HFFc6 (cell line): Measurements from ENCODE around the gene LAMC3. TPM values are rescaled to one million over a fixed set of nuclear protein-coding genes. Genes with fewer than 3 reads are reported as not detected.

Experiments used
- DNase-seq: peaks from one replicate; pipeline ENCODE4 v3.0.0-alpha.2; 2018
- H3K27ac Mint-ChIP-seq: 2 replicates; pipeline ENCODE4 v1.8.0; 2020; ENCODE audit warnings: mild to moderate bottlenecking, mixed read lengths
- H3K27me3 Mint-ChIP-seq: 2 replicates; pipeline ENCODE4 v1.8.0; 2021; ENCODE audit warnings: mild to moderate bottlenecking, moderate library complexity, mixed read lengths; ENCODE audit not compliant: insufficient read depth
- H3K36me3 Mint-ChIP-seq: 2 replicates; pipeline ENCODE4 v1.8.0; 2021; ENCODE audit warnings: low read depth, mixed read lengths
- H3K4me1 Mint-ChIP-seq: 2 replicates; pipeline ENCODE4 v1.8.0; 2020; ENCODE audit warnings: low read depth, mixed read lengths
- H3K4me3 Mint-ChIP-seq: 2 replicates; pipeline ENCODE4 v1.8.0; 2020; ENCODE audit warnings: mild to moderate bottlenecking, moderate library complexity, mixed read lengths
- H3K9me3 Mint-ChIP-seq: 2 replicates; pipeline ENCODE4 v1.8.0; 2020; ENCODE audit warnings: mild to moderate bottlenecking, mixed read lengths
- CTCF ChIP-seq: fragments of 200-600 bp; sonication (generic); IDR thresholded peaks from 2 replicates; pipeline ENCODE4 v1.5.0; 2021; ENCODE audit warnings: antibody characterized with exemption, mild to moderate bottlenecking
- total RNA-seq, 6 experiments: library from RNA; stranded (reverse); fragmentation: NEBNext Ultra II Directional; extraction: Animal tissue kit (Norgen Biotek cat#: 25700); gene quantifications; 2 replicates in 1 of 6; 3 replicates in 5 of 6; pipeline ENCODE4 v1.2.3, GENCODE V29; 2021

Gene LAMC3
- total RNA-seq, 6 experiments from 2014 or later, result not detected

GRCh38 chr9:131013771-131014676 lies 5.0 kb downstream of the LAMC3 start:
- Mint-ChIP-seq H3K9me3 (no peaks in the 10 kb centered on the region; the same call in 1 of the 2 replicates), H3K4me1 (peaks cover 13% of the 10 kb centered on the region), H3K4me3 (no peak overlapping the region), H3K27ac (no peak overlapping the region), H3K27me3 (peaks cover 49% of the 10 kb centered on the region), H3K36me3 (no peaks in the 10 kb centered on the region)
- no peak for DNase-seq
- no peak for TF ChIP-seq CTCF

- H3K27me3 Mint-ChIP-seq, result peaks cover 48% of the 10 kb centered on the region
- H3K36me3 Mint-ChIP-seq, result no peaks in the 10 kb centered on the region
- H3K27ac Mint-ChIP-seq, result no peak overlapping the region
- no peak overlapping the region for H3K4me3 Mint-ChIP-seq
- TF ChIP-seq CTCF, result no peak
- no peak for DNase-seq
- peaks cover under 1% of the 10 kb centered on the region for H3K9me3 Mint-ChIP-seq
- peaks cover 13% of the 10 kb centered on the region for H3K4me1 Mint-ChIP-seq
Measured at GRCh38 chr9:131015112-131015511, 6.1 kb downstream of the LAMC3 start.

GRCh38 chr9:131015876-131016397 lies 7.0 kb downstream of the LAMC3 start:
- H3K36me3 Mint-ChIP-seq, result no peaks in the 10 kb centered on the region
- H3K4me3 Mint-ChIP-seq, result no peak overlapping the region
- peaks cover 22% of the 10 kb centered on the region for H3K4me1 Mint-ChIP-seq
- DNase-seq, result no peak
- H3K27me3 Mint-ChIP-seq, result peaks cover 42% of the 10 kb centered on the region
- H3K9me3 Mint-ChIP-seq, result peaks cover 5% of the 10 kb centered on the region
- no peak overlapping the region for H3K27ac Mint-ChIP-seq
- TF ChIP-seq CTCF, result no peak

- H3K36me3 Mint-ChIP-seq, result no peaks in the 10 kb centered on the region
- H3K27ac Mint-ChIP-seq, result no peak overlapping the region
- no peak for TF ChIP-seq CTCF
- peaks cover 5% of the 10 kb centered on the region for H3K9me3 Mint-ChIP-seq
- no peak for DNase-seq
- H3K4me1 Mint-ChIP-seq, result peaks cover 21% of the 10 kb centered on the region
- H3K27me3 Mint-ChIP-seq, result peaks cover 36% of the 10 kb centered on the region
- H3K4me3 Mint-ChIP-seq, result no peak overlapping the region
Measured at GRCh38 chr9:131017067-131017466, 8.1 kb downstream of the LAMC3 start.

- H3K27me3 Mint-ChIP-seq, result peaks cover 41% of the 10 kb centered on the region
Measured at GRCh38 chr9:131018621-131019020, 9.6 kb downstream of the LAMC3 start.

More at GRCh38 chr9:131018621-131019020, 9.6 kb downstream of the LAMC3 start:
- H3K27ac Mint-ChIP-seq, result no peak overlapping the region
- no peak for DNase-seq
- no peaks in the 10 kb centered on the region for H3K36me3 Mint-ChIP-seq
- H3K9me3 Mint-ChIP-seq, result peaks cover 5% of the 10 kb centered on the region
- TF ChIP-seq CTCF, result peak; percentile 50
- peaks cover 18% of the 10 kb centered on the region for H3K4me1 Mint-ChIP-seq
- H3K4me3 Mint-ChIP-seq, result no peak overlapping the region
